Stimulated activated naive CD4-positive, alpha-beta T cell treated with Interleukin-2 at 50 U/mL for 16 hours (primary cell): ENCODE measurements around the gene RASGRF2.

Experiments used
- DNase-seq: peaks from one replicate; lab custom pipeline; 2025; lab: John Stamatoyannopoulos, UW

Gene RASGRF2

GRCh38 chr5:81171769-81172168, 211.6 kb downstream of the RASGRF2 start:
- no peak for DNase-seq

GRCh38 chr5:81172710-81173109, 212.5 kb downstream of the RASGRF2 start:
- no peak for DNase-seq

- no peak for DNase-seq
Observed at GRCh38 chr5:81177061-81177460, 216.9 kb downstream of the RASGRF2 start.

GRCh38 chr5:81179959-81180358, 219.8 kb downstream of the RASGRF2 start:
- no peak for DNase-seq

GRCh38 chr5:81180780-81181460, 220.8 kb downstream of the RASGRF2 start:
- DNase-seq = no peak

GRCh38 chr5:81181576-81182316, 221.6 kb downstream of the RASGRF2 start:
- no peak for DNase-seq

GRCh38 chr5:81182396-81183390, 222.5 kb downstream of the RASGRF2 start:
- no peak for DNase-seq

GRCh38 chr5:81183811-81184748, 223.9 kb downstream of the RASGRF2 start:
- DNase-seq = no peak

- DNase-seq = no peak
Observed at GRCh38 chr5:81184749-81185110, 224.6 kb downstream of the RASGRF2 start.

- no peak for DNase-seq
Observed at GRCh38 chr5:81187885-81188284, 227.7 kb downstream of the RASGRF2 start.

GRCh38 chr5:81188962-81189361, 228.8 kb downstream of the RASGRF2 start:
- no peak for DNase-seq

GRCh38 chr5:81189875-81190498, 229.8 kb downstream of the RASGRF2 start:
- DNase-seq = no peak

GRCh38 chr5:81191726-81192372, 231.7 kb downstream of the RASGRF2 start:
- no peak for DNase-seq

- DNase-seq = no peak
Observed at GRCh38 chr5:81192373-81192750, 232.2 kb downstream of the RASGRF2 start.

GRCh38 chr5:81194633-81195334, 234.6 kb downstream of the RASGRF2 start:
- peak; percentile 71 for DNase-seq

- no peak for DNase-seq
Observed at GRCh38 chr5:81195335-81195929, 235.3 kb downstream of the RASGRF2 start.

- no peak for DNase-seq
Observed at GRCh38 chr5:81202655-81203054, 242.5 kb downstream of the RASGRF2 start.

- no peak for DNase-seq
Observed at GRCh38 chr5:81203729-81204128, 243.6 kb downstream of the RASGRF2 start.

GRCh38 chr5:81204205-81204604, 244.0 kb downstream of the RASGRF2 start:
- DNase-seq = no peak
